ENCODE results near the gene GALNT9.
"Not testable (repeated sequence)": the region's sequence is repeated elsewhere in the genome, so short reads cannot be mapped to it uniquely, and the experiment has no call there.

Gene GALNT9

GRCh38 chr12:132329036-132329719 is at the start of gene GALNT9:
Gene GALNT9, minus strand, starts transcription at chr12:132329589. Its CDS starts 386 bp downstream, at chr12:132329203.
- H3K4me3 Mint-ChIP-seq: no peak within 1 kb of the TSS
- H3K36me3 Mint-ChIP-seq (ENCODE audit: low read depth): no peaks in the 10 kb centered on the region
- H3K4me1 Mint-ChIP-seq (ENCODE audit: low read depth): peaks cover 28% of the 10 kb centered on the region

GRCh38 chr12:132379057-132379456 is 49.7 kb upstream of the GALNT9 start:
- H3K4me3 Mint-ChIP-seq; H3K27ac Mint-ChIP-seq; H3K9me3 Mint-ChIP-seq; H3K4me1 Mint-ChIP-seq (ENCODE audit: low read depth); H3K36me3 Mint-ChIP-seq (ENCODE audit: low read depth): not testable (repeated sequence)
- peaks cover 31% of the 10 kb centered on the region for H3K27me3 Mint-ChIP-seq

More at GRCh38 chr12:132329036-132329719, at the start of gene GALNT9:
- no peak within 1 kb of the TSS for H3K27ac Mint-ChIP-seq
- H3K9me3 Mint-ChIP-seq: peaks cover 3% of the 10 kb centered on the region
- H3K27me3 Mint-ChIP-seq: peaks cover 51% of the 10 kb centered on the region

- Mint-ChIP-seq H3K9me3 (no peaks in the 10 kb centered on the region), H3K4me1 (ENCODE audit: low read depth) (no peaks in the 10 kb centered on the region), H3K27ac (no peak overlapping the region), H3K36me3 (ENCODE audit: low read depth) (no peaks in the 10 kb centered on the region), H3K27me3 (peaks cover 38% of the 10 kb centered on the region), H3K4me3 (no peak overlapping the region)
Measured at GRCh38 chr12:132377147-132377546, 47.8 kb upstream of the GALNT9 start.

- Mint-ChIP-seq H3K9me3 (no peaks in the 10 kb centered on the region), H3K27ac (no peak overlapping the region), H3K27me3 (peaks cover 42% of the 10 kb centered on the region), H3K4me1 (ENCODE audit: low read depth) (no peaks in the 10 kb centered on the region), H3K36me3 (ENCODE audit: low read depth) (no peaks in the 10 kb centered on the region), H3K4me3 (no peak overlapping the region)
Measured at GRCh38 chr12:132376464-132376830, 47.1 kb upstream of the GALNT9 start.

- no peaks in the 10 kb centered on the region for H3K36me3 Mint-ChIP-seq (ENCODE audit: low read depth)
- H3K4me3 Mint-ChIP-seq: no peak overlapping the region
- H3K9me3 Mint-ChIP-seq: no peaks in the 10 kb centered on the region
- H3K4me1 Mint-ChIP-seq (ENCODE audit: low read depth): no peaks in the 10 kb centered on the region
- no peak overlapping the region for H3K27ac Mint-ChIP-seq
- peaks cover 47% of the 10 kb centered on the region for H3K27me3 Mint-ChIP-seq
Measured at GRCh38 chr12:132375747-132376463, 46.5 kb upstream of the GALNT9 start.

GRCh38 chr12:132374612-132375445 is 45.4 kb upstream of the GALNT9 start:
- Mint-ChIP-seq H3K9me3 (no peaks in the 10 kb centered on the region), H3K36me3 (ENCODE audit: low read depth) (no peaks in the 10 kb centered on the region), H3K4me1 (ENCODE audit: low read depth) (no peaks in the 10 kb centered on the region), H3K27me3 (peaks cover 50% of the 10 kb centered on the region), H3K4me3 (no peak overlapping the region), H3K27ac (no peak overlapping the region)

GRCh38 chr12:132373901-132374611 is 44.7 kb upstream of the GALNT9 start:
- Mint-ChIP-seq H3K36me3 (ENCODE audit: low read depth) (no peaks in the 10 kb centered on the region), H3K9me3 (no peaks in the 10 kb centered on the region), H3K27ac (no peak overlapping the region), H3K27me3 (peaks cover 51% of the 10 kb centered on the region), H3K4me3 (no peak overlapping the region), H3K4me1 (ENCODE audit: low read depth) (no peaks in the 10 kb centered on the region)

- Mint-ChIP-seq H3K4me3 (no peak overlapping the region), H3K27me3 (peaks cover 21% of the 10 kb centered on the region)
Measured at GRCh38 chr12:132367852-132368251, 38.5 kb upstream of the GALNT9 start.

GRCh38 chr12:132367071-132367851 is 37.9 kb upstream of the GALNT9 start:
- H3K27ac Mint-ChIP-seq: no peak overlapping the region
- peaks cover 21% of the 10 kb centered on the region for H3K27me3 Mint-ChIP-seq
- no peaks in the 10 kb centered on the region for H3K4me1 Mint-ChIP-seq (ENCODE audit: low read depth)

More at GRCh38 chr12:132367852-132368251, 38.5 kb upstream of the GALNT9 start:
- H3K27ac Mint-ChIP-seq: no peak overlapping the region
- H3K4me1 Mint-ChIP-seq (ENCODE audit: low read depth): no peaks in the 10 kb centered on the region
- no peaks in the 10 kb centered on the region for H3K9me3 Mint-ChIP-seq
- H3K36me3 Mint-ChIP-seq (ENCODE audit: low read depth): no peaks in the 10 kb centered on the region

GRCh38 chr12:132366341-132366861 is 37.0 kb upstream of the GALNT9 start:
- H3K4me3 Mint-ChIP-seq: no peak overlapping the region
- no peaks in the 10 kb centered on the region for H3K9me3 Mint-ChIP-seq

More at GRCh38 chr12:132367071-132367851, 37.9 kb upstream of the GALNT9 start:
- H3K4me3 Mint-ChIP-seq: no peak overlapping the region
- H3K36me3 Mint-ChIP-seq (ENCODE audit: low read depth): no peaks in the 10 kb centered on the region
- no peaks in the 10 kb centered on the region for H3K9me3 Mint-ChIP-seq

GRCh38 chr12:132365226-132365625 is 35.8 kb upstream of the GALNT9 start:
- H3K27ac Mint-ChIP-seq: no peak overlapping the region
- H3K36me3 Mint-ChIP-seq (ENCODE audit: low read depth): no peaks in the 10 kb centered on the region
- no peaks in the 10 kb centered on the region for H3K9me3 Mint-ChIP-seq
- H3K4me1 Mint-ChIP-seq (ENCODE audit: low read depth): no peaks in the 10 kb centered on the region
- H3K4me3 Mint-ChIP-seq: no peak overlapping the region
- H3K27me3 Mint-ChIP-seq: peaks cover 4% of the 10 kb centered on the region

More at GRCh38 chr12:132366341-132366861, 37.0 kb upstream of the GALNT9 start:
- H3K27ac Mint-ChIP-seq: no peak overlapping the region
- peaks cover 15% of the 10 kb centered on the region for H3K27me3 Mint-ChIP-seq
- H3K4me1 Mint-ChIP-seq (ENCODE audit: low read depth): no peaks in the 10 kb centered on the region
- no peaks in the 10 kb centered on the region for H3K36me3 Mint-ChIP-seq (ENCODE audit: low read depth)

- Mint-ChIP-seq H3K4me3 (no peak overlapping the region), H3K27ac (no peak overlapping the region), H3K9me3 (no peaks in the 10 kb centered on the region), H3K27me3 (no peaks in the 10 kb centered on the region), H3K4me1 (ENCODE audit: low read depth) (no peaks in the 10 kb centered on the region), H3K36me3 (ENCODE audit: low read depth) (no peaks in the 10 kb centered on the region)
Measured at GRCh38 chr12:132364348-132364902, 35.0 kb upstream of the GALNT9 start.

GRCh38 chr12:132363661-132364347 is 34.4 kb upstream of the GALNT9 start:
- H3K27ac Mint-ChIP-seq: no peak overlapping the region
- H3K9me3 Mint-ChIP-seq: no peaks in the 10 kb centered on the region
- no peak overlapping the region for H3K4me3 Mint-ChIP-seq
- H3K4me1 Mint-ChIP-seq (ENCODE audit: low read depth): no peaks in the 10 kb centered on the region
- H3K36me3 Mint-ChIP-seq (ENCODE audit: low read depth): no peaks in the 10 kb centered on the region
- H3K27me3 Mint-ChIP-seq: no peaks in the 10 kb centered on the region
